HG02571 (cell line): ENCODE results near the gene ASPM.
A peak's percentile ranks its signal among the peaks of the same experiment; 100 is the strongest.

ENCODE experiments used
- ATAC-seq: cut with Tn5 transposase; IDR thresholded peaks from one replicate; pipeline ENCODE4 v1.9.1; 2021; ENCODE audit warnings: mild to moderate bottlenecking, moderate library complexity; ENCODE audit not compliant: unreplicated experiment

The ASPM gene

GRCh38 chr1:197146101-197147095 lies at the start of gene ASPM:
Gene ASPM, minus strand, starts transcription at chr1:197146669. Its CDS starts 232 bp downstream, at chr1:197146437.
- ATAC-seq = peak; percentile 98

DNA sequence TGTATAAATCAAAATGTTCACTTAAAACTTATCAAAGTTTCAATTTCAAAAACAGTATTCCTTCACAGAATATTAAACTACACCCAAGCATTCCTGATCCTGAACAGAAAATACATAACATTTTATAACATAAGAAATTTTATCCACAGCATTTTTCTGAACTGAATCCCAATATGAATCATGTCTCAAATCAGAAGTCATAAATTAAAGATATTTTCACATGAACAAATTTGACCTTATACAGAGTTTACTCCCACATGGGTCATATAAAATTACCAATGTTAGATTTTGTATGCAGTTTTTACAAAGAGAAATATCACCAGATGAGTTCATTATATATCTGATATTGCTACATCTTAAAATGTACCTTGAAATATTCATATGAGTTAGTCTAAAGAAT lies 48.6 kb upstream of the ASPM start:
- no peak for ATAC-seq

- no peak for ATAC-seq
Observed at GRCh38 chr1:197184190-197184589, 37.7 kb upstream of the ASPM start.

DNA sequence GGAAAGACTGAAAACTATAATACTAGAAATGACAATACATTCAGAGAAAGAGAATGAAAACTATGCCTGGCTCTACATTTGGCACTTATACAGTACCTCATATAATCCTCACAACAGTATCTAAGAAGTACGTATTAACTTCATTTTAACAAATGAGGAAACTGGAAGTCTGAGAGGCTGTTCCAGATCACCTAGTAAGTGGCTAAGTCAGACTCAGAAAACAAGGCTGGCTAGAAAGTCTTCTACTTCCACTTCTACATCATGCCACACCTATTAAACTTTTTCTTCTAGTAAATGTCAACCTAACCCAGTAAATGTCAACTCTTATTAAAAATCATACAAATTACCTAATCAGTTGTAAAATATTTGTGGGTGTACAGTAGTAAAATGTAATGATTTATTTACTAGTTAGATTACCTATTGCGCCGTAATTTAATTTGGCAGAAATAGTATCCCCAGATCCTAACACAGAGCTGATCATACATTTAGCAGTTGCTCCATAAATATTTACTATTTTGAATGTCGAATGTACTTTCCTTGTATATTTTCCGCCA lies 36.8 kb upstream of the ASPM start:
- ATAC-seq = no peak

- no peak for ATAC-seq
Observed at GRCh38 chr1:197182716-197183115, 36.2 kb upstream of the ASPM start.

DNA sequence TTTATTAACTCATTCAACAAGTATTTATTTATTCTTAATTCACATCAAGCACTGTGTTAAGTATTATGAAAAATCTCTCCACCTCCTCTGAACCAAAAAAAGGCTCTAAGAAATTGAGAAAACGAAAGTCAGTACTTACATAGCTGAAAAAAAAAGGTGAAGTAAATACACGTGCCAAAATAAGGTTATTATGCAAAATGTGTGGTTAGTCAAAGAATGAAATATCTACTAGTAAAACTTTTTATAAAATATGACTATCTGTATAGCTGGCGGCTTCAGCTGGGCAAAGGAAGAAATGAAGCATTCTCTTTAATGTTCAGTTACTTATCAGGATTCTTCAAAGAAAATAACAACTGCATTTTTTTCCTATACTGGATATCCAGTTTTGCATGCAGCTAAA lies 35.5 kb upstream of the ASPM start:
- ATAC-seq = peak; percentile 51

- peak; percentile 39 for ATAC-seq
Observed at GRCh38 chr1:197180252-197180878, 33.9 kb upstream of the ASPM start.

DNA sequence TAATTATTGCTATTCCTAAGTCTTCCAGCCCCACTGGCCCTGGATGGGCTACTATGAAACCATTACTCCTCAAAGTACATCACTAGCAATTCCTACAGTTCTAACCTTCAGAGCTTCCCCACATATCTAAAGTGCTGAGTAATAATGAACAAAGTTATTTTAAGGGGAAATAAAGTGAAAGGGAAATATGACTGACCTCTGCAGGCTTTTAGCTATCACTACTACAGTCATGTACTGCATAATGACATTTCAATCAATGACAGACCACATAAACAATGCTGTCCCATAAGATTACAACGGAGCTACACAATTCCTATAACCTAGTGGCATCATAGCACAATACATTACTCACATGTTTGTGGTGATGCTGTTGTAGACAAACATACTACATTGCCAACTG lies 32.5 kb upstream of the ASPM start:
- ATAC-seq = no peak

DNA sequence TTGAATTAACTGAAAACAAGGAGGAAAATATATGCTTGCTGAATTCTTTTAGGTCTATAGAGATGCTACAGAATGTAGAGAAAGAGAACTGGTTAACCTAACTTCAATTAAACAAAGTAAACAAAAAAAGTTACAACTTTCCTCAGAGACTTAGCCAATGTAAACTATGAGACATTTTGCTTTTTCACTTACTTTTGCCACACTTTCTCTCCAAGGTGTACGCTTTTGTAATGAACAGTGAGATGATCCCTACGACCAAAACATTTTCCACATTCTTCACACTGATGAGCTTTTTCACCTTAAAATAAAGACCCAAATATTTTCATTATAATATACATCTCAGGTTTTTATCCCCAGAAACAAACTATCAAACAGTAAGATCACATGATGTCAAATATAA lies 28.3 kb upstream of the ASPM start:
- no peak for ATAC-seq

DNA sequence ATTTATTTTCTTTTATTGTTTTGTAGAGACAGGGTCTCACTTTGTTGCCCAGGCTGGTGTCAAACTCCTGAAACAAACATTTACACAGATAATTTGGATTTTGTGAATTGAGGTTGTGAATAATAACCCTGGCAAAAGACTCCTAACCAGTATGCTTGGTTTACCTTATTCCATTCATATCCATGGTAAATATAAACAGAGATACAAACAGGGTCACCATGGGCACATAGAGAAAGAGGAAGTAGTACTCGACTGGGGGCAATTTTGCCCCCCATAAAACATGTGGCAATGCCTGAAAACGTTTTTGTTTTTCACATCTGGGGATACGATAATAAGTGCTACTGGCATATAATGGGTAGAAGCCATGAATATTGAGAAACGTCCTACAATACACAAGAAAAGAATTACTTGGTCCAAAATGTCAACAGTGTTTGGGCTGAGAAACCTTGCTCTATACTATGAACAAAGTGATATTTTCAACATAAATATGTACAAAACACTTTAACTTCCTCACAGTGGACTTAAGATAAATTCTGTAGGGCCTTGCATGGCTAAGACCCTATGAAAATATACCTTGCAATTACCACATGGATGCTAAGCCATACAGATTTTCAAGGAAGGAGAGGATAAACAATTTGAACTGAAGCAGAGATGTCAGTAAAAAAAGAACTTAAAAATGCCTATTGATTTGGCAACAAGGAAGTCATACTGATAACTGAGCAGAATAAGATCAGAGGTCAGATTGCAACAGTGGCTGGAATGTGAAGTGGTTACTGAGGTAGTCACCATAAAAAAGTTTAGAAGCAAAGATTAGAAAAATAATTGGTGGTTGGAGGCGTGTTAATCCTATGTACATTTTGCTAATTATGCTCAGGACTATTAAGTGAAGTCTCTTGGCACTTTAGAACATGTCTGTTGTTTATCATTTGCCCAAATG lies 27.4 kb upstream of the ASPM start:
- no peak for ATAC-seq

GRCh38 chr1:197171531-197171930 lies 25.1 kb upstream of the ASPM start:
- no peak for ATAC-seq

DNA sequence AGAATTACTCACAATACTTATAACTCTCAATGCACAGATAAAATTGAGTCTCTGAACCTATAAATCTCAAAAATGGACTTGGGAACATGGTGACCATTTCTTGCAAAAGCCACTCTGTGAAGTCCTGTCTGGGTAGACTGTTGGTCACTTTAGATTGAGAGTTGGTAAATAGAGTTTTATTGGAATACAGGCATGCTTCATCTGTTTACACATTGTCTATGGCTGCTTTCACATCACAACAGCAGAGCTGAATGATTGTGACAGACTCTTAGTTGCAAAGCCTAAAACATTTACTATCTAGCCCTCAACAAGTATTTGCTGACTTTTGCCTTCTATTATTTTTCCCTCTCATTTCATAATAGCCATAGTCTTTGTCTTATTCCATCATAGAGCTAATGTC lies 24.1 kb upstream of the ASPM start:
- ATAC-seq = no peak

GRCh38 chr1:197159461-197159860 lies 13.0 kb upstream of the ASPM start:
- ATAC-seq = no peak

DNA sequence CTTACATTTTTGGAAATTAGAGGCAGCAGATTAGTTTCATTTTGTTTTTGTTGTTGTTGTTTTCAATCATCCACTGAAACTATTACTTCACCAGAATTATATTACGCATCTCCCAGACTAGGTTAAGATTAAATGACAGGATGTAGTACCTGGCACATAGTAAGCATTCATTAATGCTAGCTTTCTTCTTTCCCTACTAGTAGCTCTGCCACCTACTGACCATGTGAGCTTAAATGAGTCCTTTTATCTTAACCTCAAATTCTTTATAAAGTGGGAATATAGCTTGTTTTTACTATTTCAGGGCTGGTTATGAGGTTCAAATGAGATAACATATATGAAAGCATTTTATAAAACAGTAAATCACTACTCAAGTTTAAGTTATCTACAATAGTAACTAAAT lies 10.2 kb upstream of the ASPM start:
- no peak for ATAC-seq

DNA sequence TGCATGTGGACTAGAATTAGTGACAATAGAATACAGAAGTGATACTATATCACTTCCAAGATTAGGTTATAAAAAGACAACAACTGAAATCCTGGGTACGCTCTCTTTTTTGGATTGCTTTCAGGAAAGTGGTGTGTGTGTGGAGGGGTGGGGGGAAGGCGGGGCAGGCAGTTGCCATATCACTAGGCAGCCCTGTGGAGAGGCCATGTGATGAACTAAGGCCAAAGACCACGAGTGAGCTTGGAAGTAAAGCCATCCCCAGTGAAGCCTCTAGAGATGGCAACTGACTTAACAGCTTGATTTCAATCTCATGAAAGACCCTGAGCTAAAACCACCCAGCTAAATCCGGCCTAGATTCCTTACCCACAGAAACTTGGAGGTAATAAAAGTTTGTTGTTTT lies 6.2 kb upstream of the ASPM start:
- ATAC-seq = no peak

DNA sequence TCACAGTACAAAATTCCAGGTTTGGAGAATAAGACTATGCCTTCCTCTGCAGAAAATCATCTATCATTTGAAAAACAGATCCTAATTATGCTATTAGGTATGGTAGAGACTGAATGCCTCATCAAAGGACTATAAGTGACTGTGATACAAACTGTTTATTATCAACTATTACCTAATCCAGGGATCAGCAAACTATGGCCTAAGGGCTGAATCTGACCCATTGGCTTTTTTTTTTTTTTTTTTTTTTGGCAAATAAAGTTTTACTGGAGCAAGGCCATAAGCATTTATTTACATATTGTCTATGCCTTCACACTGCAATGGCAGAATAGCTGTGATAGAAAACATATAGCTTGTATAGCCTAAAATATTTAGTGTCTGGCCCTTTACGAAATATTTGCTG lies 4.7 kb upstream of the ASPM start:
- ATAC-seq = no peak

GRCh38 chr1:197150336-197151005 lies 4.0 kb upstream of the ASPM start:
- no peak for ATAC-seq

DNA sequence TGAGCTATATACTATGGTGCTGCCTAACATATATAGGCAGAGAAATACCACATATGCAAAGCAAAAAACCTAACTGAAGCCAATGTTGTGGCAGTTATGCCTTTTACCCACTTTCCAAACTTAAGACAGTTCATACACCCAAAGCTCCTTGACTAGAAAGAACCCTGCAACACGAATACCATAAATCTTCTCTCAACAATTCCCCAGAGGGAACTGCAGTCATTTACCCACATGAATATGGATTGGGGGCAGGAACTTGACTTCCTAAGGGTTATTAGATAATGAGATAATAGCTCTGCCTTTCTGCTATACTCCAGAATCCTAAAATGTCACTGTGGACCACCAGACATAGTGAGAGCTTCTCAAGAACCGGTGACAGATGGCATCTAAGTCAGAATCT lies 2.9 kb upstream of the ASPM start:
- ATAC-seq = no peak

DNA sequence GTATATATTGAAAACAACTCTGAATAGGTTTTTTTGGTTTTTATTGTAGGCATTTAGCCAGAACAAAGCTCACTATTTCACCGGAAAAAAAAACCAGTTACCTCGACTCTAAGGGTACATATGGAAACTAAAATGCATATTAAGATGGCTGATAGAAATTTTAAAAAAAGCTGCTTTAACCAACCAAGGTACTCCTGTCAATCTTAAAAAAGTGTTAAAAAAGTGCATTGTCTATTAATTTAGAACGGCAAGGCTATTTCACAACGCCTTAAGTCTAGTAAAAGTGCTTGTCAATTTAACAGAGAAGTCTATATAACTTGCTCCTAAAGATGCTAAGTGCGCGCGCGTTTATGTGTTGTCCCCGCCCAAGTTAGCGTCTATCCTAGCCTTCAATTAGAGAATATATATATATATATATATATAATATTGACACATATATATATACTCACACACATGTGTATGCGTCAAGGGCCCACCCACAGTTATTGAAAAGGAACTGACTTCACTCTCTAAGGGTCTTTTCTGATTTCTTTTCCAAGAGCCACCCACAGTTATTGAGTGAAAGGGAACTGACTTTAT lies 934 bp downstream of the ASPM start:
- no peak for ATAC-seq
